Fibroblast of skin of left biceps (primary cell): Measurements from ENCODE around the gene MKI67.
A peak's percentile ranks its signal among the peaks of the same experiment; 100 is the strongest.
"Not testable (repeated sequence)": the region's sequence is repeated elsewhere in the genome, so short reads cannot be mapped to it uniquely, and the experiment has no call there.

ENCODE experiments used
- DNase-seq, 2 experiments: peaks; one replicate each; pipeline ENCODE4 v3.0.0-alpha.2; 2013; ENCODE audit warnings: low read depth in 2 of 2

MKI67 gene

DNA sequence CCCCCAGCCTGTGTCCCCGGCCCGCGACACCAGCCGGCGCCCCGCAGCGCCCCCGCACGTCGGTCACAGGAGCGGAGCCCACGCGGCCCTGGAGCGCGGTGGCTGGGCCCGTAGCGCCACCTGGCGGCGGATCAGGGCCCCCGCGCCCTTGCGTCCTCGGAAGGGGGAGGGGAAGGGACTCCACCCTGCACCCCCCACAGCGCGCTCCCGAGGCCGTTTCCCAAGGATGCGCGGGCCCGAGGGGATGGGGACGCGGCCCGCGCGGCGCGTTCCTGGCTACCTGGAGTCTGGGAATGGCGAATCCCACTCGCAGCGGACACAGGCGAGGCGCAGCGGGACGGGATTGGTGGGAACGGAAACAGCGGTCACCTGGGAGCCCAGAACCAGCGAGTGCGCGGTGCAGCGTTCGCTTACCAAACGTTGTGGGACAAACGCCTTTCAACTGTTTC, 23.8 kb upstream of the MKI67 start:
- DNase-seq, result no peak

DNA sequence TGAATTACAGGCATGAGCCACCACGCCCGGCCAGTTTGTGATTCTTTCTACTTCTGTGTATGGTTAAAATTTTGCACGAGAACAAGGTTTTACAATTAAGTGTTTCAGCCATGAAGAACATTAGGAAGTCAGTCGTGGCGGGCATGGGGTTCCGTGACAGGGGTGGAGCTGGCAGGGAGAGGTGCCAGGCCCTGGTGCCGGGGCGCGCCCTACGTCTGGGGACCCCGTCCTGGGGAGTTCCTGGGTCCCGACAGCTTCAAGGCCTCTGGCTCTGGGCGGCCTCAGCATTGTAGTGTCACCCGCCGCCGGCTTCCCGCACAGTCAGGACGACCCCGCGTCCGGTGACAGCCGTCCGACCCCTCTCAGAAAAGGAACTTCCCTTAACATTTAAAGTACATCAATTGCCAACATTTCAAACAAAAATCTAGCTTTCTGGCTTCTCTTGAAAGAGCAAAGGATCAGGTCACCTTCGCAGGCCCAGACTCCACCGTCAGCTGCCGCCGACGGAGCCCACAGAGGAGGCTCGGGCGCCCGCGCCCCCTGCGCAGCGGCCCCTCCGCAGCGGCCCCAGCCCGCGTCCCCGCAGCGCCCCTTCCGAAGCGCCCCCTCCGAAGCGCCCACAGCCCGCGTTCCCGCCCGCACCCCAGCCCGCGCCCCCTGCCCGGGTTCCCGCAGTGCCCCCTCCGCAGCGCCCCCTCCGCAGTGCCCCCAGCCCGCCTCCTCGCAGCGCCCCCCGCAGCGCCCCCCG, 23.2 kb upstream of the MKI67 start:
- no peak for DNase-seq

DNA sequence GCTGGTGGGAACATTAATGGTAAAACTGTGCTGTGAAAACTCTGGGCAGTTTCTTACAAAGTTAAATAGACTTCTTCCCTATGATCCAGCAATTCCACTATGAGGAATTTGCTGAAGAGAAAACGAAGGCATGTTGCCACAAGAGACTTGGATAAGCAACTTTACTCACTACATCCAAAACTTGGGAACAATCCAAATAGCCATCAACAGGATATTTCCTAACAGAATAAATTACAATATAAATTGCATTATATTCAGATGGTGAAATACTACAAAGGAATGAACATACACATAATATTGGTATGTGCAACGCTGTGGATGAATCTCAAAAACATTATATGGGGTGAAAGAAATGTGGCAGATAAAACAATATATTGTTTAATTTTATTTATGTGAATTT, 21.4 kb upstream of the MKI67 start:
- DNase-seq, result peak; percentile 97 to 98

DNA sequence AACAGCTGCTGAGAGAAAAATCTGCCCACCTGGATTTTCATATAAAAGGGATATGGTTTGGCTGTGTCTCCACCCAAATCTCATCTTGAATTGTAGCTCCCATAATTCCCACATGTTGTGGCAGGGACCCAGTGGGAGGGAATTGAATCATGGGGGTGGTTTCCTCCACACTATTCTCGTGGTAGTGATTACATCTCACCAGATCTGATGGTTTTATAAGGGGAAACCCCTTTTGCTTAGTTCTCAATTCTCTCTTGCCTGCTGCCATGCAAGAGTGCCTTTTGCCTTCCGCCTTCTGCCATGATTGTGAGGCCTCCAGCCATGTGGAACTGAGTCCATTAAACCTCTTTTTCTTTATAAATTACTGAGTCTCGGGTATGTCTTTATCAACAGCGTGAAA, 20.8 kb upstream of the MKI67 start:
- no peak for DNase-seq

DNA sequence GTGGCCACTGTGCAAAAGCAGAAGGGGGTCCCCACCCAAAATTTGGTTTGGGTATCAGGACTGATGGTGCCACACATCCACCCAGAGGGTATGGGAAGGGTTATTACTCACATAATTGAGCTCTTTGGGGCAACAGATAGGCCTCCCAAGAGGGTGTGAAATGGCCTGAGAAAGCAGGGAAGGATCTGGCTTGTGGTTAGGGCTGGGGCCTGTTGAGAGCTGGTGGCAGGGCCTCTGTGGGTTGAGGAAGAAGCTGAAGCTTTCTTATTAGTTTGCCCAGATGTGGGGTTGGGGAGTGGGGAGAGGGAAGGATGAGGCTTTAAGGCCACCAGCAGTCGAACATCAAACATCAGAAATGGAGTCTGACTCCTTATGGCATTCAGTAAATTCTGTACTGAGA, 18.3 kb upstream of the MKI67 start:
- DNase-seq, result no peak

DNA sequence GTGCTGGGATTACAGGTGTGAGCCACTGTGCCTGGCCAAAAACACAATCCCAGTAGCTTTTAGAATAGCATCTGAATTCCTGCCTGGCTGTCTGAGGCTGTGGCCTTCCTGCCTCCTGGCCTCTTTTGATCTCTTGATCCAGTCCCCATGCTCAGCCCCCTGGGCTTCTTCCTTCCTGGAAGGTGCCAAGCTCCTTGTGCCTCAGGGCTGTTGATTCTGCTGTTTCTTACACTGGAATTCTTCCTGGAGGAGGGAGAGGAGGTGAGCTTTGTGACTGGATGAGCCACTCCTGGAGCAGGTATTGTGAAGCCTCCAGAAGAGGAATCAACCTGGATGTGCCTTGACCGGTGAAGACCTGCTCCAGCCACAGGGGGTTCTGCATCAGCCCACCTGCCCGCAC, 17.3 kb upstream of the MKI67 start:
- DNase-seq, result no peak

DNA sequence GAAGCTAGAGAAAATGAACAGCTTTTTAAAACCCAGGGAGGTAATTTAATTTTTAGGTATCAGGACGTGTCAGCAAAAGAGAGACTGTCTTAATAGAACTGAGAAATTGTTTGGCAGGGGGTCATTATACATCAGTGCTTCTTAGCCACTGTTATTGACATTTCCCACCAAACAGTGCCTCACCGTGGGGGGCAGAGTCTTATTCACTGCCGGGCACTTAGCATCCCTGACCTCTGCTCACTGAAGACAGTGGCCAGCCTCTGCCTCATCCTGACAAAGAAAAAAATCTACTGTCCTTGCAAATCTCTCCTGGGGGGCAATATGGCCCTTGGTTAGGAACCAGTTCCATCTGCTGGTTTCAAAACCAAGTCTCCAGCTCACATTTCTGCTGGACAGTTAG, 14.2 kb upstream of the MKI67 start:
- no peak for DNase-seq

DNA sequence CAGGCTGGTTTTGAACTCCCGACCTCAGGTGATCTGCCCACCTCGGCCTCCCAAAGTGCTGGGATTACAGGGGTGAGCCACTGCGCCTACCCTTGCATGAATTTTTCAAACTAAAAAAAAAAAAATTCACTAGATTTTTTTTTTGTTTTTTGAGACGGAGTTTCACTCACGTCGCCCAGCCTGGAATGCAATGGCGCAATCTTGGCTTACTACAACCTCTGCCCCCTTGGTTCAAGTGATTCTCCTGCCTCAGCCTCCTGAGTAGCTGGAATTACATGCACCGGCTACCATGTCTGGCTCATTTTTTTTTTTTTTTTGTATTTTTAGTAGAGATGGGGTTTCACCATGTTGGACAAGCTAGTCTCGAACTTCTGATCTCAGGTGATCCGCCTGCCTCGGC, 12.2 kb upstream of the MKI67 start:
- not testable (repeated sequence) for DNase-seq

DNA sequence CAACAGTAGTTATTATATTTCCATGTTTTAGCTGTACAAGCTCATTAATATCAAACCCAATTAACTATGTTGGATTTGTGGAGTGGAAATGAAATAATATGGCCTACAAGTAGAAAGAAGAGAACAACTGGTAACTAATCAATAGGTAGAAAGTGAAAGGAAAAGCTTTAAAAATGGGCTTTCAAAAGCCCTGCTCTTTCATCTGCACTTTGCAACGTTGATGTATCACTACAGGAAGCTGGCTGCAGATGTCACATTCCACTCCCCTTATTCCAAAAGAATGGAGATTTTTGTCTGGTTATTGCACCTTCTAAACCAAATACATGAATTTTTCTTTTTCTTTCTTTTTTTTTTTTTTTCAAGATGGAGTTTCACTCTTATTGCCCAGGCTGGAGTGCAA, 11.7 kb upstream of the MKI67 start:
- DNase-seq, result no peak

DNA sequence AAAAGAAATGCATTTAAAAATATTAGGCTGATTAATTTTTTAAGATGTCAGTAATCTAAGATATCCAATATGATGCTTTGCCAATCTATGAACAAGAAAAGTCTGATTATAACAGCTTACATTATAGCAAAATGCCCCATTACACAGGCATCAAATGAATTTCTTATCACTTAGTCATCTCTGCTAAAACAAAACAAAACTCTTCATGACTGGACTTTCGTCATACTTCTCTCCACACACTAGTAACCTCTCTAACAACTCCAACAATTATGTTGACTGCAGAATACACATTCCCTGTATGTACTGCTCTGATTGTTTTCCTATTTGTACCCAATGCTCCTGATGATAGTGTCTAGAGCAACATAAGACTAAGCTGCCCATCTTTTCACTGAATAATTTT, 3.8 kb upstream of the MKI67 start:
- DNase-seq, result no peak

DNA sequence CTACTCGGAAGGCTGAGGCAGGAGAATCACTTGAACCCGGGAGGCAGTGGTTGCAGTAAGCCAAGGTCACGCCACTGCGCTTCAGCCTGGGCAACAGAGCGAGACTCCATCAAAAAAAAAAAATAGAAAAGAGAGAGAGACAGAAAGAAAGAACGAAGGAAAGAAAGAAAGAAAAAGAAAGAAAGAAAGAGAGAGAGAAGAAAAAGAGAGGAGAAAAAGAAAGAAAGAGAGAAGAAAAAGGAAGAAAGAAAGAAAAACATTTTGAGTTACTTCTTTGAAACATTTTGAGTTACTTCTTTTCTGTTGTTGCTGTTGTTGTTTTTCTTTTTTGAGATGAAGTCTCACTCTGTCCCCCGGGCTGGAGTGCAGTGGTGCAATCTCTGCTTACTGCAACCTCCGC, 2.4 kb upstream of the MKI67 start:
- no peak for DNase-seq

DNA sequence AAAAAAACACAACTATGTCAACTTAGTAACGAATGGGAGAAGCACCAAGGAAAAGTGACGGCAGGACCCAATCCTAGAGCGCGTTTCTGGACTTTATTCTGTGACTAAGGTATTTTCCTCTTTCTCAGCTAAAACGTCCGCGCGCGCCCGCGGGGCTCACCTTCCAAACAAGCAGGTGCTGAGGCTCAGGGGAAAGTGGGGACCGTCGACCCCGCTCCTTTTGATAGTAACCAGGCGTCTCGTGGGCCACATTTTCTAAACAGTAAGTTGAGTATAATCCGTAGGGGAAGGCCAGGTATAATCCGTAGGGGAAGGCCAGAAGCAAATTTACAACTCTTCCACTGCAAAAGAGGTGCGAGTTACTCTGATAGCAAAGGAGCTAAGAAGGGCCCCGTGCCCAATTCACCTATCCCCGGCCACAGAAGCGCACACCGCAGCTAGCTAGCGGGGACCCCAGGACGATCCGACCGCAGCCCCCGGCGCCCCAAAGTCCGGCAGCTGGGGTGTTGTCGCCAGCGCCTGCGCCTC, 743 bp downstream of the MKI67 start:
- DNase-seq, result no peak

DNA sequence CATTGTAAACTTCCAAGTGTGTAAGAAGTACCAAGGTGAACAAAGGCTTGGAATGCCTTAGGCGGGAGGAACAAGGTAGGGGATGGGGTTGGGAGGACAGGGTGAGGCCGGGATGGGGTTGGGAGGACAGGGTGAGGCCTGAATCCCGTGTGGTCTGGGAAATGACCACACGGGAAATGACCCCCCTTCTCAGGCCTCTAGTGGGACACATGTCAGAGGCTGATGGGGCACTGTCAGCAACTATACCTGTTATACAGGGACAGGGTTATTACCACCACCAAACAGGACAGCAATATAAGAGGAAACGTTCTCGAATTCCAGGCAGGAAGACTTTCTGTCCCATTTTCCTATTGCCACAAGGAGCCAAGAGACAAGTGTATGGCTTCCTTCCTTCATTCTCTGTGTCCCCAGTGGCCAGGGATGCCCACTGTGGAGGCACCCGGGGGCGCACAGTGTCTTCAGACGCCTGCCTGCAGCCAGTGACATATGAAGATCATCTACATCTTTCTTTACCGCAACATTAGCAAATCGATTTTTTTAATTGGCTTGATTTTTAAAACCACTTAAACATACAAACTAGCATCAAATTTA, 1.3 kb downstream of the MKI67 start:
- DNase-seq, result no peak

DNA sequence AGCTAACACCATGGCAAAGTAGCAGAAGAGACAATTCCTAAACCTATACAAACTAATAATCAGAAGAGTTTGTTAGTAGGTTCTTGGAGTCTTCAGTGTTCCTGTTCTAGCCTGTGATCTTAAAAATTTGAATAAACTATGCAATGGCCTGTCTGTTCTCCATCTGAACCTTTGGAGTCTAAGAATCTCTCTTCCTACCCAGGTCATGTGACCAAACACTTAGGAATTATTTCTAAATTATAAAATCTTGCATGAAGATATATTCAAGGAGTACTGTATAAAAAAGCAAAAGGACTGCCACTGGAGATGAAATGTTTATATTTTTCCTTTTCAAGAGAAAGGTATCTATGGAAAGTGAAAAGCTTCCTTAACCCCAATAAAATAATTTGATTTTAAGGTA, 2.4 kb downstream of the MKI67 start:
- DNase-seq, result no peak

DNA sequence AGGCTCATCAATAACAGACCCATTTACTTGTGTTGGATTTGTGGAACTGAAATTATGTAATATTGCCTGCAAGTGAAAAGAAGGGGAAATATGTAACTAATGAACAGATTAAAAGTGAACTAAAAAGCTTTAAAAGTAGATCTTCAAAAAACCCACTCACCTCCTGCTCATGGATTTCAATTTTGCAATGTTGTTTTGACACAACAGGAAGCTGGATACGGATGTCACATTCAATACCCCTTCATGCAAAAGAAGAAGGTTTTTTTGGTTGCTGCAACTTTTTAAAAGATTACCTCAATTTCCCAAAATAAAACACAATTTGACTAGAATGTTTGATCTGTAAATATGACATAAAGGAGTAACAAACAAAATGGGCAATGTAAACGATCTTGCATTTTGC, 3.3 kb downstream of the MKI67 start:
- DNase-seq, result no peak

DNA sequence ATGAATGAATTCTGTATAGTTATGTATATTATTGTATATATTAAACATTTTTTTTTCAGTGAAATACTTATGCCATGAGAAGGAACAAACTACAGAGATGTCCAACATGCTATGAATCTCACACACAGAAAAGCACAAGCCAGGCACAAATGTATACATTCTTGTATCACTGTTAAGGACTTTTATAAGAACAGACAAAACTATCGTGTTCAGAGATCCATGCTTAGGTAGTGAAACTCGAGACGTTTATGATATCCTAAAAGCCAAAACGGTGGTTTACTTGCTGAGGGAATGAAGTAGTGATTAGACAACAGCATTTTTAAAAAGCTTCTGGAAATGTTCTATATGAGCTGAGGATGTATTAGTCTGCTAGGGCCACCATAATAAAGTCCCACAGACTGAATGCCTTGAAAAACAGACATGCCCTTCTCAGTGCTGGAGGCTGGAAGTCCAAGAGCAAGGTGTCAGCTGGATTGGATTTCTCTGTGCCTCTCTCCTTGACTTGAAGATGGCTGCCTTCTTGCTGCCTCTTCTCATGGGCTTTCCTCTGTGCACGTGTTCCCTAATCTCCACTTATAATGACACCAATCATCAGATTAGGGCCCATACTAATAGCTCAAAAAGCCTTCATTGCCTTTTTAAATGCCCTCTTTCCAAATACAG, 4.3 kb downstream of the MKI67 start:
- DNase-seq, result no peak

DNA sequence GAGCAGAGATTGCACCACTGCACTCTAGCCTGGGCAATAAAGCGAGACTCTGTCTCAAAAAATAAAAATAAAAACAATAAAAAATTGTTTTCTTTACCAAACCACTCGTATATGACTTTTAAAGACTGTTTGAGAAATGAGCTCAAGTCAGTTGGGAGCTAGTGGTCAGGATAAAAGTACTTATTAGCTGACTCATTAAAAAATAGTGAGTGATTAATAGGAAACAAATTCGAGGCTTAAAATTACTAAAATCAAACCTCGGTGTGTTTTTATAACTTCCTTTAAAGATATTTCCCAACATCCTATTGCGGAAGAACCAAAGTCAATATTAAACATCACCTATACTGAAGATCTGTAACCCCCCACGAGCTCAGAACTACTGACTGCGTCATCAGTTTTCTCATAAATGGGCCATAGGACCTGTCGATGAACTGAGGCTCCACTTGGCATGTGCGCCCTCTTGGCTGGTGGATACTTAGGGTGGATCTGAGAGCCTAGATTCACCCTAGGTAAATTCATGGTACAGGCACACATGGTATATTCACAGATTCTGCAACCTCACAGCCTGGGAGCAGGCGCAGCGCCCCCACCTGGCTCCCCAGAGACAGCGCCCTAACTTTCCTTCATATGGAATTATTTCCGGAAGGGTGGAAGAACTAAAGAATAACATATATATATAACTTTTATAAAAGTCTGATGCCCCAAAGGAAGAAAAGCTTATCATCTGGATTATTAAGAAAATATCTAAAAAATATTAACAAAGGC, 9.2 kb downstream of the MKI67 start:
- DNase-seq, result no peak

DNA sequence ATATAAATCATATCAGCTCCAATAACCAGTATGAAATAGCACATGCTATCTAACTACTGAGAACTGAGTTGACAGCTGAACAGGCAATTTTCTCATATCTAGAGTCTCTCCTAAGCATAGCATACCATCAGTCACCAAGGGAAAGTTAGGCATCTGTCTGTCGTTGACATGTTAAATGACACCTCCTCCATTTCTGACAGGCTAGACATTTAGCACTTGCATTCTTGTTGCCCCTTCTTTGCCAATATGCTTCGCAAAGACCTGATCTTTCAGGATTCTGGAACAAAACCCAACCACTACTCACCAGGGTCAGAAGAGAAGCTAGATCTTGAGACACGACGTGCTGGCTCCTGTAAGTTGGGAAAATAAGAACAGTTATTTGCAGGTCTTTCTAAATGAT, 10.0 kb downstream of the MKI67 start:
- no peak for DNase-seq

DNA sequence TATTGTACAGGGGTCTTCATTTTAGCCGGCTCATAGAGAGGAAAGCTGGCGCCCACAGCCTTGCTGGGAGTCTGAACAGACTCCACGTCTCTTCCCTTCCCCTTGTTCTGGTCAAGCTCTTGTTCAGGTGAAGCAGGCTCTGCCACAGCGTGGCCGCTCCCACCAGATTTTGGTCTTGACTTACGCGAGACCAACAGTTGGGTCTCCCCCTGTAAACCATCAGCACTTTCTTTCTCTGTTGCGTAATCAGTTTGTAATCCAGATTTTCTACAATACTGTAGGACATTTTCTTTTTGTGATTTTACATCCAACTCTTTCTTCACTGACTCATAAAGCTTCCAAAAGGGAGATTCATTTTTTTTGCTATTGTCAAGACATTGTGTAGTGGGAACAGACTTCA, 10.9 kb downstream of the MKI67 start:
- no peak for DNase-seq

DNA sequence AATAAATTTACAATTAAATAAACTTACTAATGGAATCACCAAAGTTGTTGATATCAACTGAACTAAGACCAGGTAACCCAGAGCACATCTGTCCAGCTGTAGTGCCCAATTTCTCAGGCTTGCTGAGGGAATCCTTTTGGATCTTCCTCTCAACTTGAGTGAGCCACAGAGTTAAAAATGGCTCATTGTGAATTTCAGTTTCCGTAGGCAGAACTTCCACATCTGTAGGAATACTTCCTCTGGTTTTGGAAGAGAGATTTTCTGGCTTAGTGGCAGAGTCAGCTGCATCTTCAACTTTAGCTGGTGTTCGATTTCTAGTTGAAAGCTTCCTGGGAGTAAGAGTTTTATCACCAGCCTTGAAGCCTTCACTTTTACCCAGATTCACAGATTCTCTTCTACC, 11.3 kb downstream of the MKI67 start:
- DNase-seq, result no peak

DNA sequence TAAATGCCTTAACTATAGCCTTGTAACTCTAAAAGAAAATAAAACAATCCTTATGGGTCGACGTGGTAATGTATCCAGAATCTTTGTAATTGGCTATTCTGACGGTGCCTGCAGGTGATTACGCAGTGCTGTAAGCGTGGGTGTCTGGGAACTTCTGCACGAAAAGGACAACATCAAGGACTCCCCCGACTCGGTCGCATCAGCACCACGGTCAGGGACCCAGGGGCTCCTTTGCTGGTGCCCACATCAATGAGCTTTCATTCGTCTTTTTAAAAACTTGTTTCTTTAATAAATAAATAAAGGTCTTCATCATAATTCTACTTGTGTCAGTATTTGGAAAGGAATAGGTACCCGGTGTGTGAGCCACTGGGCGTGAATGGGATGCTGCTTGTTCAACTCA, 13.2 kb downstream of the MKI67 start:
- no peak for DNase-seq

DNA sequence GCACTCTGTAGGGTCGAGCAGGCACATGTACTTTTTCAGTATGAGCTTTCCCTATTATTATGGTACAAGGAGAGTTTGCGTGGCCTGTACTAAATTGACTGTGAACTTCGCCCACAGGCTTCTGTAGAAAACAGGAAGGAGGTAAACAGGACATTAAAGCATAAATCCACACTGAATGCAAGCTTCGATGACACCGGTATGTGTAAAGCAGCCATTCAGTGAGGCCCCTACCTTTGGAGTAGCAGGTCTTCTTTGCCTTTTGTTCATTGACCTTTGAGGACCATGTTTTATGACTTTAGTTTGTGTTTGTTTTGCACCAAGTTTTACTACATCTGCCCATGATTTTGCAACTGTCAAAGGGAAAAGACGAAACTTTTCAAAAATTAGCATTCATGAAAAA, 14.5 kb downstream of the MKI67 start:
- DNase-seq, result no peak
